GM12892 (cell line): Measurements from ENCODE around the gene ALPK3.

ENCODE experiments used
- POLR2A ChIP-seq: IDR thresholded peaks from 2 replicates; pipeline ENCODE4 v1.6.1; 2011; ENCODE audit warnings: low read depth, low read length, control low read depth
- POLR2AphosphoS5 ChIP-seq: IDR thresholded peaks from 2 replicates; pipeline ENCODE4 v1.6.1; 2011; ENCODE audit warnings: low read depth, low read length, control low read depth
- TAF1 ChIP-seq: IDR thresholded peaks from 2 replicates; pipeline ENCODE4 v1.6.1; 2011; ENCODE audit warnings: low read depth, mild to moderate bottlenecking, control low read depth, low read length, borderline replicate concordance

GRCh38 chr15:84911879-84912660 lies 94.9 kb downstream of the ALPK3 start:
- TF ChIP-seq TAF1: no peak
- no peak for TF ChIP-seq POLR2AphosphoS5
- TF ChIP-seq POLR2A: no peak
